ENCODE results near the gene RPTN. TPM values are rescaled to one million over a fixed set of nuclear protein-coding genes. Genes with fewer than 3 reads are reported as not detected.

Gene RPTN
- polyA plus RNA-seq, 6 donors from 2014 or later, result not detected

- no peak overlapping the region for H3K27ac Mint-ChIP-seq
- H3K4me1 Mint-ChIP-seq, result no peaks in the 10 kb centered on the region
- peaks cover 13 to 35% (median 21%) of the 10 kb centered on the region in 3 donors for H3K27me3 Mint-ChIP-seq
- H3K9me3 Mint-ChIP-seq, result peaks cover 0 to 4% (median 0%) of the 10 kb centered on the region in 7 donors
- ATAC-seq (ENCODE audit: low read depth in 2 of 2) (no peak), DNase-seq (no peak)
- H3K36me3 Mint-ChIP-seq, result no peaks in the 10 kb centered on the region
- H3K4me3 Mint-ChIP-seq, result no peak overlapping the region
Measured at GRCh38 chr1:152112101-152112884, 46.7 kb downstream of the RPTN start.

GRCh38 chr1:152111515-152111968 lies 47.5 kb downstream of the RPTN start:
- DNase-seq (no peak), ATAC-seq (ENCODE audit: low read depth in 2 of 2) (no peak)
- no peak overlapping the region for H3K4me3 Mint-ChIP-seq
- no peaks in the 10 kb centered on the region for H3K36me3 Mint-ChIP-seq
- H3K4me1 Mint-ChIP-seq, result no peaks in the 10 kb centered on the region
- H3K9me3 Mint-ChIP-seq, result peaks cover 0 to 4% (median 0%) of the 10 kb centered on the region in 7 donors
- peaks cover 5 to 33% (median 14%) of the 10 kb centered on the region in 3 donors for H3K27me3 Mint-ChIP-seq
- H3K27ac Mint-ChIP-seq, result no peak overlapping the region

GRCh38 chr1:152110860-152111514 lies 48.0 kb downstream of the RPTN start:
- no peaks in the 10 kb centered on the region for H3K36me3 Mint-ChIP-seq
- H3K4me3 Mint-ChIP-seq, result no peak overlapping the region
- DNase-seq (no peak), ATAC-seq (ENCODE audit: low read depth in 2 of 2) (no peak)
- H3K27me3 Mint-ChIP-seq, result peaks cover 5 to 32% (median 16%) of the 10 kb centered on the region in 3 donors
- H3K9me3 Mint-ChIP-seq, result peaks cover 0 to 3% (median 0%) of the 10 kb centered on the region in 7 donors
- no peaks in the 10 kb centered on the region for H3K4me1 Mint-ChIP-seq
- H3K27ac Mint-ChIP-seq, result no peak overlapping the region

GRCh38 chr1:152110365-152110859 lies 48.6 kb downstream of the RPTN start:
- no peaks in the 10 kb centered on the region for H3K4me1 Mint-ChIP-seq

GRCh38 chr1:152109998-152110294 lies 49.1 kb downstream of the RPTN start:
- H3K27ac Mint-ChIP-seq, result no peak overlapping the region
- DNase-seq (no peak), ATAC-seq (ENCODE audit: low read depth in 2 of 2) (no peak)
- H3K27me3 Mint-ChIP-seq, result peaks cover 7 to 30% (median 19%) of the 10 kb centered on the region in 3 donors
- H3K4me3 Mint-ChIP-seq, result no peak overlapping the region
- no peaks in the 10 kb centered on the region for H3K4me1 Mint-ChIP-seq
- H3K9me3 Mint-ChIP-seq, result peaks cover 0 to 3% (median 0%) of the 10 kb centered on the region in 7 donors
- no peaks in the 10 kb centered on the region for H3K36me3 Mint-ChIP-seq

More at GRCh38 chr1:152110365-152110859, 48.6 kb downstream of the RPTN start:
- Mint-ChIP-seq H3K9me3 (peaks cover 0 to 3% (median 0%) of the 10 kb centered on the region in 7 donors), H3K27ac (no peak overlapping the region), H3K4me3 (no peak overlapping the region), H3K36me3 (no peaks in the 10 kb centered on the region), H3K27me3 (peaks cover 7 to 30% (median 19%) of the 10 kb centered on the region in 3 donors)
- ATAC-seq (ENCODE audit: low read depth in 2 of 2) (no peak), DNase-seq (no peak)

GRCh38 chr1:152109231-152109997 lies 49.6 kb downstream of the RPTN start:
- Mint-ChIP-seq H3K9me3 (peaks cover 0 to 3% (median 0%) of the 10 kb centered on the region in 7 donors), H3K4me1 (no peaks in the 10 kb centered on the region), H3K27ac (no peak overlapping the region), H3K27me3 (peaks cover 7 to 28% (median 19%) of the 10 kb centered on the region in 3 donors), H3K36me3 (no peaks in the 10 kb centered on the region), H3K4me3 (no peak overlapping the region)
- DNase-seq (no peak), ATAC-seq (ENCODE audit: low read depth in 2 of 2) (no peak)

GRCh38 chr1:152108882-152109222 lies 50.2 kb downstream of the RPTN start:
- Mint-ChIP-seq H3K4me3 (no peak overlapping the region), H3K36me3 (no peaks in the 10 kb centered on the region)

GRCh38 chr1:152107984-152108881 lies 50.8 kb downstream of the RPTN start:
- Mint-ChIP-seq H3K9me3 (peaks cover 0 to 3% (median 0%) of the 10 kb centered on the region in 7 donors), H3K27ac (peak overlapping the region in 4 of 6 donors; percentile 24 to 93 (median 61)), H3K4me3 (peak overlapping the region in 3 of 8 donors; percentile 17 to 63 (median 34)), H3K27me3 (peaks cover 15 to 35% (median 27%) of the 10 kb centered on the region in 3 donors), H3K4me1 (no peaks in the 10 kb centered on the region), H3K36me3 (no peaks in the 10 kb centered on the region)
- ATAC-seq (ENCODE audit: low read depth in 2 of 2), result no peak
- no peak for DNase-seq

More at GRCh38 chr1:152108882-152109222, 50.2 kb downstream of the RPTN start:
- ATAC-seq (ENCODE audit: low read depth in 2 of 2) (no peak), DNase-seq (no peak)
- H3K4me1 Mint-ChIP-seq, result no peaks in the 10 kb centered on the region
- H3K27me3 Mint-ChIP-seq, result peaks cover 9 to 30% (median 20%) of the 10 kb centered on the region in 3 donors
- peaks cover 0 to 3% (median 0%) of the 10 kb centered on the region in 7 donors for H3K9me3 Mint-ChIP-seq
- H3K27ac Mint-ChIP-seq, result no peak overlapping the region

GRCh38 chr1:152107031-152107983 lies 51.7 kb downstream of the RPTN start:
- ATAC-seq (ENCODE audit: low read depth in 2 of 2) (no peak), DNase-seq (no peak)
- no peaks in the 10 kb centered on the region for H3K4me1 Mint-ChIP-seq
- no peaks in the 10 kb centered on the region for H3K36me3 Mint-ChIP-seq
- H3K27ac Mint-ChIP-seq, result peak overlapping the region in 3 of 6 donors; percentile 15 to 93 (median 20)
- H3K27me3 Mint-ChIP-seq, result peaks cover 24 to 40% (median 35%) of the 10 kb centered on the region in 3 donors
- peaks cover 0 to 3% (median 0%) of the 10 kb centered on the region in 7 donors for H3K9me3 Mint-ChIP-seq
- H3K4me3 Mint-ChIP-seq, result peak overlapping the region in 1 of 8 donors; percentile 41

GRCh38 chr1:152104854-152105253 lies 54.2 kb downstream of the RPTN start:
- no peak overlapping the region for H3K27ac Mint-ChIP-seq
- H3K4me1 Mint-ChIP-seq, result no peaks in the 10 kb centered on the region
- H3K27me3 Mint-ChIP-seq, result peaks cover 48 to 59% (median 50%) of the 10 kb centered on the region in 3 donors
- H3K9me3 Mint-ChIP-seq, result peaks cover 0 to 3% (median 0%) of the 10 kb centered on the region in 7 donors
- H3K4me3 Mint-ChIP-seq, result no peak overlapping the region
- no peaks in the 10 kb centered on the region for H3K36me3 Mint-ChIP-seq
- DNase-seq (no peak), ATAC-seq (ENCODE audit: low read depth in 2 of 2) (no peak)

All from naive B cell (primary cell).